ENCODE measurements around the gene C12orf50.

- TF ChIP-seq EZH2 (IDR thresholded peaks at IDR 0.05; ENCODE audit: borderline replicate concordance) (no peak), CTCF (IDR thresholded peaks at IDR 0.05; ENCODE audit: poor library complexity) (peak; percentile 81)
Measured at GRCh38 chr12:87953256-87953860, 75.8 kb downstream of the C12orf50 start.
